H9 (cell line): ENCODE measurements around the gene MRGPRF. TPM values are rescaled to one million over a fixed set of nuclear protein-coding genes. Genes with fewer than 3 reads are reported as not detected.

Experiments
- DNase-seq: peaks from one replicate; pipeline ENCODE4 v3.0.0-alpha.2; 2017
- H2AFZ ChIP-seq: one replicate; pipeline ENCODE4 v1.6.1; 2013; ENCODE audit warnings: mild to moderate bottlenecking, low read length, control low read depth, moderate library complexity
- H2AK5ac ChIP-seq: 2 replicates; pipeline ENCODE4 v1.6.1; 2013; ENCODE audit warnings: low read length, control low read depth, mixed read lengths; ENCODE audit not compliant: insufficient read length
- H2BK120ac ChIP-seq: one replicate; pipeline ENCODE4 v1.6.1; 2013; ENCODE audit warnings: low read depth, mild to moderate bottlenecking, low read length, control low read depth, inconsistent platforms; ENCODE audit not compliant: poor library complexity, severe bottlenecking
- H2BK12ac ChIP-seq: 2 replicates; pipeline ENCODE4 v1.6.1; 2013; ENCODE audit warnings: low read length, control low read depth, mixed read lengths, low read depth; ENCODE audit not compliant: insufficient read length
- H2BK15ac ChIP-seq: 2 replicates; pipeline ENCODE4 v1.6.1; 2013; ENCODE audit warnings: low read depth, low read length, control low read depth
- H2BK20ac ChIP-seq: one replicate; pipeline ENCODE4 v1.6.1; 2013; ENCODE audit warnings: low read depth, mild to moderate bottlenecking, low read length, control low read depth, inconsistent platforms; ENCODE audit not compliant: poor library complexity, severe bottlenecking
- H2BK5ac ChIP-seq: 2 replicates; pipeline ENCODE4 v1.6.1; 2013; ENCODE audit warnings: low read length, control low read depth, mixed read lengths; ENCODE audit not compliant: insufficient read length
- H3K14ac ChIP-seq: 2 replicates; pipeline ENCODE4 v1.6.1; 2013; ENCODE audit warnings: low read length, control low read depth; ENCODE audit not compliant: insufficient read depth
- H3K18ac ChIP-seq: 2 replicates; pipeline ENCODE4 v1.6.1; 2013; ENCODE audit warnings: low read depth, mild to moderate bottlenecking, mixed read lengths, low read length, control low read depth; ENCODE audit not compliant: insufficient read length
- H3K23ac ChIP-seq: 2 replicates; pipeline ENCODE4 v1.6.1; 2013; ENCODE audit warnings: low read length, control low read depth, mixed read lengths, low read depth; ENCODE audit not compliant: insufficient read length
- H3K23me2 ChIP-seq: 2 replicates; pipeline ENCODE4 v1.6.1; 2013; ENCODE audit warnings: low read depth, mild to moderate bottlenecking, mixed read lengths, low read length, control low read depth; ENCODE audit not compliant: insufficient read length, poor library complexity, severe bottlenecking
- H3K27ac ChIP-seq: 2 replicates; pipeline ENCODE4 v1.5.1; 2013; ENCODE audit warnings: low read length, control low read depth, mixed read lengths, low read depth; ENCODE audit not compliant: insufficient read length
- H3K27me3 ChIP-seq: 2 replicates; pipeline ENCODE4 v1.6.1; 2013; ENCODE audit warnings: low read length, control low read depth, inconsistent platforms; ENCODE audit not compliant: insufficient read depth
- H3K4ac ChIP-seq: 2 replicates; pipeline ENCODE4 v1.6.1; 2013; ENCODE audit warnings: low read depth, mild to moderate bottlenecking, control low read depth, inconsistent platforms, low read length, moderate library complexity
- H3K4me1 ChIP-seq: 2 replicates; pipeline ENCODE4 v1.6.1; 2013; ENCODE audit warnings: low read length, control low read depth, inconsistent platforms; ENCODE audit not compliant: insufficient read depth
- H3K4me2 ChIP-seq: 2 replicates; pipeline ENCODE4 v1.6.1; 2013; ENCODE audit warnings: low read length, control low read depth, mixed read lengths; ENCODE audit not compliant: insufficient read length, insufficient read depth
- H3K56ac ChIP-seq: 2 replicates; pipeline ENCODE4 v1.6.1; 2013; ENCODE audit warnings: low read depth, mild to moderate bottlenecking, mixed read lengths, low read length, control low read depth; ENCODE audit not compliant: insufficient read length
- H3K79me1 ChIP-seq: 2 replicates; pipeline ENCODE4 v1.6.1; 2013; ENCODE audit warnings: low read depth, mild to moderate bottlenecking, moderate library complexity, low read length, control low read depth, inconsistent platforms; ENCODE audit not compliant: insufficient read depth, poor library complexity, severe bottlenecking
- H3K79me2 ChIP-seq: 2 replicates; pipeline ENCODE4 v1.6.1; 2013; ENCODE audit warnings: low read length, control low read depth, inconsistent platforms; ENCODE audit not compliant: insufficient read depth
- H3K9ac ChIP-seq: 2 replicates; pipeline ENCODE4 v1.6.1; 2013; ENCODE audit warnings: low read length, control low read depth, mixed read lengths; ENCODE audit not compliant: insufficient read length; ENCODE audit errors: extremely low read depth
- H3K9me3 ChIP-seq: one replicate; pipeline ENCODE4 v1.6.1; 2013; ENCODE audit warnings: low read depth, low read length, inconsistent platforms; ENCODE audit not compliant: control insufficient read depth
- H3T11ph ChIP-seq: one replicate; pipeline ENCODE4 v1.6.1; 2013; ENCODE audit warnings: mild to moderate bottlenecking, low read length, control low read depth, inconsistent platforms
- H4K20me1 ChIP-seq: one replicate; pipeline ENCODE4 v1.6.1; 2013; ENCODE audit not compliant: control insufficient read depth, insufficient read length, insufficient read depth
- H4K5ac ChIP-seq: 2 replicates; pipeline ENCODE4 v1.6.1; 2013; ENCODE audit warnings: low read depth, mild to moderate bottlenecking, mixed read lengths, low read length, control low read depth; ENCODE audit not compliant: insufficient read length
- H4K8ac ChIP-seq: replicated peaks from 2 replicates; pipeline ENCODE4 v1.6.1; 2013; ENCODE audit warnings: low read length, control low read depth, mixed read lengths, low read depth; ENCODE audit not compliant: insufficient read length
- H4K91ac ChIP-seq: 2 replicates; pipeline ENCODE4 v1.6.1; 2013; ENCODE audit warnings: low read depth, mild to moderate bottlenecking, moderate library complexity, mixed read lengths, low read length, control low read depth; ENCODE audit not compliant: insufficient read length
- H3K27ac Mint-ChIP-seq, 3 experiments: 2 replicates in 2 of 3; 3 replicates in 1 of 3; pipeline ENCODE4 v1.8.0; 2020 to 2021; ENCODE audit warnings: mixed read lengths in 3 of 3, mild to moderate bottlenecking in 1 of 3, moderate library complexity in 1 of 3
- H3K27me3 Mint-ChIP-seq: 2 replicates; pipeline ENCODE4 v1.8.0; 2021; ENCODE audit warnings: low read depth, mild to moderate bottlenecking, moderate library complexity, mixed read lengths
- H3K36me3 Mint-ChIP-seq, 3 experiments: 2 replicates in 2 of 3; 3 replicates in 1 of 3; pipeline ENCODE4 v1.8.0; 2020 to 2021; ENCODE audit warnings: low read depth in 3 of 3, mixed read lengths in 3 of 3; ENCODE audit not compliant: insufficient read depth in 1 of 3
- H3K4me1 Mint-ChIP-seq, 2 experiments: 2 replicates each; pipeline ENCODE4 v1.8.0; 2020; ENCODE audit warnings: mixed read lengths in 2 of 2
- H3K4me3 Mint-ChIP-seq, 2 experiments: 2 replicates in 1 of 2; 3 replicates in 1 of 2; pipeline ENCODE4 v1.8.0; 2020 to 2021; ENCODE audit warnings: mild to moderate bottlenecking in 2 of 2, mixed read lengths in 2 of 2, moderate library complexity in 1 of 2
- H3K9me3 Mint-ChIP-seq, 2 experiments: 2 replicates in 1 of 2; 3 replicates in 1 of 2; pipeline ENCODE4 v1.8.0; 2020; ENCODE audit warnings: mild to moderate bottlenecking in 2 of 2, mixed read lengths in 2 of 2, moderate library complexity in 1 of 2
- CTCF ChIP-seq: fragments of 200-600 bp; sonication (generic); conservative IDR thresholded peaks from 3 replicates; pipeline ENCODE4 v1.8.0; 2021; ENCODE audit warnings: antibody characterized with exemption, mild to moderate bottlenecking
- WGBS: extraction: QIAGEN DNeasy Blood & Tissue Kit; methylation state at CpG from one replicate; pipeline ENCODE4 v1.1.7; 2013; ENCODE audit warnings: missing lambda C conversion rate, low lambda C conversion rate, mixed read lengths; ENCODE audit not compliant: insufficient read length; ENCODE audit errors: extremely low coverage; 5-methylcytosine and 5-hydroxymethylcytosine counted together
- total RNA-seq: library from RNA; stranded (reverse); gene quantifications from 2 replicates; pipeline ENCODE4 v1.2.1, GENCODE V29; 2021

MRGPRF gene
- total RNA-seq, 1 experiment from 2014 or later: 4.0 TPM

GRCh38 chr11:69037544-69037943 lies 24.5 kb upstream of the MRGPRF start:
- Histone ChIP-seq H3K23me2 (no peaks in the 10 kb centered on the region), H4K8ac (no peak overlapping the region), H3K14ac (no peak overlapping the region), H3T11ph (no peak overlapping the region), H3K27me3 (no peaks in the 10 kb centered on the region), H2AFZ (no peak overlapping the region), H3K9ac (no peak overlapping the region), H2BK12ac (no peak overlapping the region), H3K4me1 (no peaks in the 10 kb centered on the region; the same call in 1 of the 2 replicates), H4K20me1 (no peaks in the 10 kb centered on the region), H3K23ac (no peak overlapping the region), H2BK20ac (no peak overlapping the region), H3K4ac (no peak overlapping the region), H2BK15ac (no peak overlapping the region), H2BK5ac (no peak overlapping the region), H3K9me3 (no peaks in the 10 kb centered on the region), H3K56ac (no peak overlapping the region), H2AK5ac (no peak overlapping the region), H4K91ac (no peak overlapping the region), H3K27ac (no peak overlapping the region), H3K79me2 (no peaks in the 10 kb centered on the region), H3K4me2 (no peak overlapping the region), H3K18ac (no peak overlapping the region), H2BK120ac (no peak overlapping the region), H3K79me1 (no peaks in the 10 kb centered on the region), H4K5ac (no peak overlapping the region)
- Mint-ChIP-seq H3K9me3 (no peaks in the 10 kb centered on the region), H3K36me3 (no peaks in the 10 kb centered on the region), H3K27ac (no peak overlapping the region), H3K27me3 (no peaks in the 10 kb centered on the region), H3K4me1 (peaks cover 24 to 30% of the 10 kb centered on the region in 2 experiments), H3K4me3 (no peak overlapping the region)
- DNase-seq: no peak
- WGBS: no CpG with 5 or more reads among the region's 8 CpGs
- no peak for TF ChIP-seq CTCF
